Neuronal stem cell (in vitro differentiated cells): ENCODE data around the gene TDRD9.

Source experiments
- DNase-seq: peaks from one replicate; pipeline ENCODE4 v3.0.0-alpha.2; 2013; ENCODE audit warnings: low spot score
- H2AFZ ChIP-seq: one replicate; pipeline ENCODE4 v1.6.1; 2013; ENCODE audit warnings: mild to moderate bottlenecking, low read length, inconsistent platforms
- H2AK5ac ChIP-seq: 2 replicates; pipeline ENCODE4 v1.6.1; 2013; ENCODE audit warnings: low read depth, mild to moderate bottlenecking, inconsistent platforms, low read length, moderate library complexity, mixed read lengths
- H2BK120ac ChIP-seq: 2 replicates; pipeline ENCODE4 v1.6.1; 2013; ENCODE audit warnings: low read depth, mild to moderate bottlenecking, inconsistent platforms, low read length, moderate library complexity, mixed read lengths
- H2BK12ac ChIP-seq: one replicate; pipeline ENCODE4 v1.6.1; 2013; ENCODE audit warnings: low read length, inconsistent platforms
- H2BK15ac ChIP-seq: 2 replicates; pipeline ENCODE4 v1.6.1; 2013; ENCODE audit warnings: mild to moderate bottlenecking, low read length, inconsistent platforms, mixed read lengths
- H2BK5ac ChIP-seq: one replicate; pipeline ENCODE4 v1.6.1; 2013; ENCODE audit warnings: inconsistent platforms, mild to moderate bottlenecking, low read length, moderate library complexity
- H3K14ac ChIP-seq: one replicate; pipeline ENCODE4 v1.6.1; 2013; ENCODE audit warnings: low read length, inconsistent platforms
- H3K18ac ChIP-seq: 2 replicates; pipeline ENCODE4 v1.6.1; 2013; ENCODE audit warnings: low read length, inconsistent platforms
- H3K23ac ChIP-seq: 2 replicates; pipeline ENCODE4 v1.6.1; 2013; ENCODE audit warnings: low read depth, mild to moderate bottlenecking, mixed read lengths, low read length, inconsistent platforms; ENCODE audit not compliant: poor library complexity
- H3K27ac ChIP-seq: replicated peaks from 3 replicates; pipeline ENCODE4 v1.5.1; 2013; ENCODE audit warnings: low read length, inconsistent platforms
- H3K27me3 ChIP-seq, 3 experiments: 2 replicates each; pipeline ENCODE4 v1.6.1; 2013; ENCODE audit warnings: low read length in 3 of 3, mild to moderate bottlenecking in 2 of 3, inconsistent platforms in 1 of 3, low read depth in 1 of 3, mixed read lengths in 1 of 3, moderate library complexity in 1 of 3; ENCODE audit not compliant: control insufficient read depth in 3 of 3, insufficient read depth in 3 of 3
- H3K36me3 ChIP-seq, 2 donors: replicated peaks in 1 of 2; 2 replicates each; pipeline ENCODE4 v1.6.1; 2013; ENCODE audit warnings: low read length in 2 of 2; ENCODE audit not compliant: control insufficient read depth in 2 of 2, insufficient read depth in 2 of 2
- H3K4ac ChIP-seq: 2 replicates; pipeline ENCODE4 v1.6.1; 2013; ENCODE audit warnings: inconsistent platforms, mild to moderate bottlenecking, low read length, moderate library complexity
- H3K4me1 ChIP-seq, 2 donors: 1 replicate in 1 of 2; 2 replicates in 1 of 2; pipeline ENCODE4 v1.6.1; 2013; ENCODE audit warnings: low read length in 2 of 2, low read depth in 1 of 2; ENCODE audit not compliant: control insufficient read depth in 2 of 2, insufficient read depth in 1 of 2
- H3K4me2 ChIP-seq: one replicate; pipeline ENCODE4 v1.6.1; 2013; ENCODE audit warnings: mild to moderate bottlenecking, low read length, inconsistent platforms; ENCODE audit not compliant: insufficient read depth, poor library complexity, severe bottlenecking
- H3K4me3 ChIP-seq, 2 donors: 2 replicates each; pipeline ENCODE4 v1.5.1; 2013; ENCODE audit warnings: low read length in 2 of 2, mild to moderate bottlenecking in 2 of 2, inconsistent platforms in 1 of 2, moderate library complexity in 1 of 2
- H3K79me1 ChIP-seq: one replicate; pipeline ENCODE4 v1.6.1; 2013; ENCODE audit warnings: low read depth, mild to moderate bottlenecking, inconsistent platforms, low read length, moderate library complexity
- H3K9ac ChIP-seq: one replicate; pipeline ENCODE4 v1.6.1; 2013; ENCODE audit warnings: mild to moderate bottlenecking, low read depth, low read length, inconsistent platforms; ENCODE audit not compliant: poor library complexity
- H3K9me3 ChIP-seq, 2 donors: replicated peaks in 1 of 2; 2 replicates each; pipeline versions ENCODE3 to v1.6.1; 2013; ENCODE audit warnings: low read length in 2 of 2, mild to moderate bottlenecking in 2 of 2, inconsistent platforms in 1 of 2, low read depth in 1 of 2, mixed read lengths in 1 of 2, moderate library complexity in 1 of 2; ENCODE audit not compliant: control insufficient read depth in 2 of 2, insufficient read depth in 1 of 2
- H4K8ac ChIP-seq: one replicate; pipeline ENCODE4 v1.6.1; 2013; ENCODE audit warnings: low read depth, mild to moderate bottlenecking, inconsistent platforms, low read length, moderate library complexity
- H4K91ac ChIP-seq: one replicate; pipeline ENCODE4 v1.6.1; 2013; ENCODE audit warnings: low read length, low read depth, mild to moderate bottlenecking, inconsistent platforms; ENCODE audit not compliant: poor library complexity
- WGBS, 2 donors: extraction: QIAGEN DNeasy Blood & Tissue Kit; methylation state at CpG; one replicate each; pipeline ENCODE4 v1.1.7; 2013; ENCODE audit warnings: missing lambda C conversion rate in 2 of 2, mixed read lengths in 1 of 2; ENCODE audit not compliant: insufficient read length in 2 of 2, insufficient replicate concordance in 1 of 2; ENCODE audit errors: extremely low coverage in 2 of 2; 5-methylcytosine and 5-hydroxymethylcytosine counted together

TDRD9 gene

GRCh38 chr14:104092931-104093365, 164.7 kb downstream of the TDRD9 start:
- peak overlapping the region; percentile 31 for H3K14ac ChIP-seq
- no peak overlapping the region for H2AFZ ChIP-seq
- no peak overlapping the region for H3K23ac ChIP-seq
- H2BK12ac ChIP-seq, result peak overlapping the region; percentile 16
- H4K91ac ChIP-seq, result no peak overlapping the region
- H3K36me3 ChIP-seq, result no peaks in the 10 kb centered on the region
- peak overlapping the region; percentile 39 for H2BK5ac ChIP-seq
- no peak for DNase-seq
- peaks cover 0 to 5% of the 10 kb centered on the region in 2 donors for H3K4me1 ChIP-seq
- H3K79me1 ChIP-seq, result peaks cover 3% of the 10 kb centered on the region
- H3K4me2 ChIP-seq, result no peak overlapping the region
- H3K4ac ChIP-seq, result no peak overlapping the region
- H3K9me3 ChIP-seq, result peaks cover 0 to 2% of the 10 kb centered on the region in 2 donors
- no CpG with 5 or more reads among the region's 11 CpGs for WGBS, 2 donors
- H3K27ac ChIP-seq, result no peak overlapping the region
- H3K9ac ChIP-seq, result no peak overlapping the region
- peaks cover 0 to 15% (median 0%) of the 10 kb centered on the region in 3 experiments for H3K27me3 ChIP-seq
- no peak overlapping the region for H3K4me3 ChIP-seq
- H2BK15ac ChIP-seq, result peak overlapping the region; percentile 19
- H2BK120ac ChIP-seq, result no peak overlapping the region
- H3K18ac ChIP-seq, result peak overlapping the region; percentile 87
- H2AK5ac ChIP-seq, result peak overlapping the region; percentile 90
- H4K8ac ChIP-seq, result no peak overlapping the region

GRCh38 chr14:104093366-104094055, 165.3 kb downstream of the TDRD9 start:
- Histone ChIP-seq H3K4ac (no peak overlapping the region), H3K9ac (no peak overlapping the region), H2AK5ac (peak overlapping the region; percentile 90), H2BK15ac (peak overlapping the region; percentile 34), H3K23ac (no peak overlapping the region), H2BK5ac (peak overlapping the region; percentile 39), H3K4me3 (no peak overlapping the region), H2BK120ac (no peak overlapping the region), H3K14ac (peak overlapping the region; percentile 31), H3K79me1 (peaks cover 3% of the 10 kb centered on the region), H3K4me2 (no peak overlapping the region), H3K9me3 (peaks cover 0 to 2% of the 10 kb centered on the region in 2 donors), H2BK12ac (peak overlapping the region; percentile 16), H3K27me3 (peaks cover 0 to 14% (median 0%) of the 10 kb centered on the region in 3 experiments), H3K18ac (peak overlapping the region; percentile 87), H4K91ac (no peak overlapping the region), H3K27ac (no peak overlapping the region), H3K36me3 (no peaks in the 10 kb centered on the region), H4K8ac (no peak overlapping the region), H2AFZ (no peak overlapping the region), H3K4me1 (peaks cover 0 to 5% of the 10 kb centered on the region in 2 donors)
- no peak for DNase-seq
- no CpG with 5 or more reads among the region's 18 CpGs for WGBS, 2 donors

GRCh38 chr14:104094056-104094708, 165.9 kb downstream of the TDRD9 start:
- H2BK120ac ChIP-seq, result no peak overlapping the region

More at GRCh38 chr14:104094056-104094708, 165.9 kb downstream of the TDRD9 start:
- no peak overlapping the region for H3K4ac ChIP-seq
- H3K4me2 ChIP-seq, result no peak overlapping the region
- peak overlapping the region; percentile 49 for H2AK5ac ChIP-seq
- H3K36me3 ChIP-seq, result no peaks in the 10 kb centered on the region
- no peak overlapping the region for H4K8ac ChIP-seq
- no peak overlapping the region for H3K23ac ChIP-seq
- H2AFZ ChIP-seq, result peak overlapping the region; percentile 85
- H3K27me3 ChIP-seq, result peaks cover 0 to 19% (median 0%) of the 10 kb centered on the region in 3 experiments
- H3K27ac ChIP-seq, result no peak overlapping the region
- peak overlapping the region; percentile 40 for H3K18ac ChIP-seq
- H2BK15ac ChIP-seq, result peak overlapping the region; percentile 34
- H3K4me1 ChIP-seq, result peaks cover 0 to 5% of the 10 kb centered on the region in 2 donors
- H3K9me3 ChIP-seq, result peaks cover 0 to 2% of the 10 kb centered on the region in 2 donors
- no CpG with 5 or more reads among the region's 20 CpGs for WGBS, 2 donors
- no peak overlapping the region for H4K91ac ChIP-seq
- H3K4me3 ChIP-seq, result no peak overlapping the region
- no peak overlapping the region for H2BK12ac ChIP-seq
- no peak for DNase-seq
- H2BK5ac ChIP-seq, result no peak overlapping the region
- H3K79me1 ChIP-seq, result peaks cover 5% of the 10 kb centered on the region
- no peak overlapping the region for H3K14ac ChIP-seq
- no peak overlapping the region for H3K9ac ChIP-seq
